ENCODE data around the gene PAM.
"Not testable (repeated sequence)": the region's sequence is repeated elsewhere in the genome, so short reads cannot be mapped to it uniquely, and the experiment has no call there.

The PAM gene

GRCh38 chr5:102905056-102905455 lies 150.0 kb downstream of the PAM start:
- no peak for DNase-seq

- not testable (repeated sequence) for DNase-seq
Measured at GRCh38 chr5:102907099-102907498, 152.0 kb downstream of the PAM start.

GRCh38 chr5:102910240-102911226 lies 155.4 kb downstream of the PAM start:
- DNase-seq = no peak

GRCh38 chr5:102911973-102912372 lies 156.9 kb downstream of the PAM start:
- DNase-seq = no peak

- DNase-seq = no peak
Measured at GRCh38 chr5:102916109-102916508, 161.0 kb downstream of the PAM start.

- DNase-seq = no peak
Measured at GRCh38 chr5:102918986-102919610, 164.0 kb downstream of the PAM start.

- no peak for DNase-seq
Measured at GRCh38 chr5:102920762-102921161, 165.7 kb downstream of the PAM start.

GRCh38 chr5:102921341-102922044 lies 166.4 kb downstream of the PAM start:
- no peak for DNase-seq

GRCh38 chr5:102922111-102922720 lies 167.1 kb downstream of the PAM start:
- no peak for DNase-seq

- no peak for DNase-seq
Measured at GRCh38 chr5:102922799-102923477, 167.8 kb downstream of the PAM start.

GRCh38 chr5:102924963-102925362 lies 169.9 kb downstream of the PAM start:
- no peak for DNase-seq

- no peak for DNase-seq
Measured at GRCh38 chr5:102927007-102927406, 171.9 kb downstream of the PAM start.

- DNase-seq = no peak
Measured at GRCh38 chr5:102930244-102930643, 175.1 kb downstream of the PAM start.

GRCh38 chr5:102931085-102931725 lies 176.1 kb downstream of the PAM start:
- DNase-seq = no peak

GRCh38 chr5:102932781-102933180 lies 177.7 kb downstream of the PAM start:
- no peak for DNase-seq

- DNase-seq = no peak
Measured at GRCh38 chr5:102933316-102933715, 178.2 kb downstream of the PAM start.

- no peak for DNase-seq
Measured at GRCh38 chr5:102933721-102934459, 178.8 kb downstream of the PAM start.

GRCh38 chr5:102937894-102938293 lies 182.8 kb downstream of the PAM start:
- DNase-seq = no peak

GRCh38 chr5:102941111-102941510 lies 186.0 kb downstream of the PAM start:
- DNase-seq = no peak

GRCh38 chr5:102946414-102946813 lies 191.3 kb downstream of the PAM start:
- no peak for DNase-seq

- no peak for DNase-seq
Measured at GRCh38 chr5:102946971-102947370, 191.9 kb downstream of the PAM start.

All from activated T-cell treated with anti-CD3 and anti-CD28 coated beads, Interleukin-2, amount 50 U/mL, for 1 hour (primary cell).